OCI-LY3 (cell line): ENCODE results near the gene HCAR2.

Experiments
- H2AFZ ChIP-seq: fragments of 200-600, 300-600 bp; shearing (Covaris generic); 2 replicates; pipeline ENCODE4 v1.6.0; 2014; ENCODE audit warnings: antibody characterized with exemption, low read depth, low read length
- H3K27ac ChIP-seq: fragments of 200-600, 300-600 bp; sonication (generic); 2 replicates; pipeline ENCODE4 v1.5.1; 2014; ENCODE audit warnings: mild to moderate bottlenecking, low read length, moderate library complexity, mixed read lengths
- H3K27me3 ChIP-seq: fragments of 200-600, 300-600 bp; sonication (generic); 2 replicates; pipeline ENCODE4 v1.6.1; 2014; ENCODE audit warnings: low read depth, low read length, mixed read lengths
- H3K36me3 ChIP-seq: fragments of 200-600, 300-600 bp; sonication (generic); replicated peaks from 2 replicates; pipeline ENCODE3; 2014; ENCODE audit warnings: low read depth, low read length, mixed read lengths
- H3K4me1 ChIP-seq: fragments of 300-600, 200-600 bp; sonication (generic); 2 replicates; pipeline ENCODE4 v1.6.1; 2014; ENCODE audit warnings: low read length, mixed read lengths
- H3K4me2 ChIP-seq: fragments of 200-600, 300-600 bp; sonication (generic); 2 replicates; pipeline ENCODE4 v1.6.1; 2014; ENCODE audit warnings: low read length, mixed read lengths
- H3K4me3 ChIP-seq: fragments of 300-600, 200-600 bp; sonication (generic); 2 replicates; pipeline ENCODE4 v1.5.1; 2014; ENCODE audit warnings: antibody characterized with exemption, mild to moderate bottlenecking, low read length, moderate library complexity
- H3K79me2 ChIP-seq: fragments of 300-600, 200-600 bp; shearing (Covaris generic); 2 replicates; pipeline ENCODE4 v1.6.1; 2014; ENCODE audit warnings: mild to moderate bottlenecking, low read length, mixed read lengths
- H3K9ac ChIP-seq: fragments of 300-600, 200-600 bp; shearing (Covaris generic); 2 replicates; pipeline ENCODE4 v1.6.0; 2014; ENCODE audit warnings: mild to moderate bottlenecking, low read length, moderate library complexity
- H3K9me3 ChIP-seq: fragments of 200-600, 300-600 bp; shearing (Covaris generic); 2 replicates; pipeline ENCODE4 v1.6.1; 2014; ENCODE audit warnings: low read length, mixed read lengths; ENCODE audit not compliant: insufficient read depth
- H4K20me1 ChIP-seq: fragments of 200-600, 300-600 bp; sonication (generic); 2 replicates; pipeline ENCODE4 v1.6.1; 2016; ENCODE audit warnings: low read length, mixed read lengths; ENCODE audit not compliant: insufficient read depth
- EZH2phosphoT487 ChIP-seq: fragments of 200-600 bp; shearing (Covaris generic); IDR thresholded peaks from 2 replicates; pipeline ENCODE4 v1.6.1; 2018; ENCODE audit warnings: antibody characterized with exemption, mixed run types, low read depth
- TF ChIP-seq, protein P1 (sequence below): fragments of 200-600, 300-600 bp; sonication (generic); IDR thresholded peaks from 2 replicates; pipeline ENCODE4 v1.5.1; 2014; ENCODE audit warnings: antibody characterized with exemption, low read length, low read depth

HCAR2 gene

DNA sequence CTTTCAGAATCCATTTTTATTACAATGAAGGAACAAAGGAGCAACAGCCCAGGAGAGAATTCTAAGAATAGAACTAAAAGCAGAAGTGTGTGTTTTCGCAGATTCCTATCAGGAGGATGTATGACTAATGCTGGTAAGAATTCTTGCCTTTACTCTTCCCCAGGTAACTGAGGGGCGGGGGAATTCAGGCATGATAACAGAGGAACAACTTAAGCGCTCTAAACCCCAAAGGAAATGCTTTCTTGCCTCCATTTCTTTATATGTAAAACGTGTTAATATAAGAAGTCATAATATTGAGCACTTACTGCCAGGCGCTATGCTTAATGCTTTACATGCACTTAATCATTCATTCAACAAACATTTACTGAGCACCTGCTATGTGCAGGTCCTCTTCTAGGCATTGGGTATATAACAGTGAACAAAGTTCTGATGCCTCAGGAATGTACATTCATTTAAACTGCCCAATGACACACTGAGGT, 23.0 kb upstream of the HCAR2 start:
- no peak overlapping the region for H2AFZ ChIP-seq
- H3K9me3 ChIP-seq, result no peaks in the 10 kb centered on the region
- H3K27ac ChIP-seq, result no peak overlapping the region
- TF ChIP-seq, protein P1, sequence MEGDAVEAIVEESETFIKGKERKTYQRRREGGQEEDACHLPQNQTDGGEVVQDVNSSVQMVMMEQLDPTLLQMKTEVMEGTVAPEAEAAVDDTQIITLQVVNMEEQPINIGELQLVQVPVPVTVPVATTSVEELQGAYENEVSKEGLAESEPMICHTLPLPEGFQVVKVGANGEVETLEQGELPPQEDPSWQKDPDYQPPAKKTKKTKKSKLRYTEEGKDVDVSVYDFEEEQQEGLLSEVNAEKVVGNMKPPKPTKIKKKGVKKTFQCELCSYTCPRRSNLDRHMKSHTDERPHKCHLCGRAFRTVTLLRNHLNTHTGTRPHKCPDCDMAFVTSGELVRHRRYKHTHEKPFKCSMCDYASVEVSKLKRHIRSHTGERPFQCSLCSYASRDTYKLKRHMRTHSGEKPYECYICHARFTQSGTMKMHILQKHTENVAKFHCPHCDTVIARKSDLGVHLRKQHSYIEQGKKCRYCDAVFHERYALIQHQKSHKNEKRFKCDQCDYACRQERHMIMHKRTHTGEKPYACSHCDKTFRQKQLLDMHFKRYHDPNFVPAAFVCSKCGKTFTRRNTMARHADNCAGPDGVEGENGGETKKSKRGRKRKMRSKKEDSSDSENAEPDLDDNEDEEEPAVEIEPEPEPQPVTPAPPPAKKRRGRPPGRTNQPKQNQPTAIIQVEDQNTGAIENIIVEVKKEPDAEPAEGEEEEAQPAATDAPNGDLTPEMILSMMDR, result no peak
- no peak for TF ChIP-seq EZH2phosphoT487
- H3K79me2 ChIP-seq, result no peaks in the 10 kb centered on the region
- peaks cover 43% of the 10 kb centered on the region for H3K27me3 ChIP-seq
- H3K4me1 ChIP-seq, result peaks cover 33% of the 10 kb centered on the region
- peak overlapping the region; percentile 20; the same call in 1 of the 2 replicates for H3K4me3 ChIP-seq
- peak overlapping the region; percentile 42 for H3K4me2 ChIP-seq
- no peaks in the 10 kb centered on the region for H4K20me1 ChIP-seq
- H3K36me3 ChIP-seq, result no peaks in the 10 kb centered on the region
- H3K9ac ChIP-seq, result no peak overlapping the region

DNA sequence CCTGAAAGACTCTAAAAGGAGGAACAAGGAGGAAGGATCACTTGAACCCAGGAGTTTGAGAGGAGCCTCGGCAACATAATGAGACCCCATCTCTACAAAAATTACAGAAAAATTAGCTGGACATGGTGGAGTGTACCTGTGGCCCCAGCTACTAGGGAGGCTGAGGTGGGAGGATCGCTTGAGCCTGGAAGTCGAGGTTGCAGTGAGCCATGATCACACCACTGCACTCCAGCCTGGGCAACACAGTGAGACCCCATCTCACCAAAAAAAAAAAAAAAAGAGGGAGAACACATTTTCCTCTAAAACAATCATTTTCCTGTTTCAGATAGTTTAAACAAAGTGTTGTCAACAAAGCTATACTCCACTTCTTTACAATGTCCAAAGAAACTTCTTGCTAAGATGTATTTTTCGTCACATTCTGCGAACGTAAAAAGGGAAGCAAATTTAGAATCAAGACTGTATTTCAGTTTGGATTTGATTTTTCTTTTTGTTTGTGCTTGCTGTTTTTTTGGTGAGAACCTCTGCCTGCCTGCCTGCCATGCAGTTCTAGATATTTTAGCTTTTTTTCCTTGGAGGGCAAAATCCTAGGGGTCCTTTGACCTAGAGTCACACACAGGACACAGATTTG, 22.4 kb upstream of the HCAR2 start:
- peaks cover 39% of the 10 kb centered on the region for H3K4me1 ChIP-seq
- no peak for TF ChIP-seq EZH2phosphoT487
- TF ChIP-seq, protein P1, result no peak
- no peaks in the 10 kb centered on the region for H3K79me2 ChIP-seq
- no peak overlapping the region for H2AFZ ChIP-seq
- H3K4me3 ChIP-seq, result 0 out of 2 replicates have a peak overlapping the region, but pooled peaks have one; percentile 20
- no peaks in the 10 kb centered on the region for H3K9me3 ChIP-seq
- no peaks in the 10 kb centered on the region for H3K36me3 ChIP-seq
- no peak overlapping the region for H3K9ac ChIP-seq
- H3K4me2 ChIP-seq, result peak overlapping the region; percentile 42
- H3K27me3 ChIP-seq, result peaks cover 37% of the 10 kb centered on the region
- H3K27ac ChIP-seq, result no peak overlapping the region
- H4K20me1 ChIP-seq, result no peaks in the 10 kb centered on the region

DNA sequence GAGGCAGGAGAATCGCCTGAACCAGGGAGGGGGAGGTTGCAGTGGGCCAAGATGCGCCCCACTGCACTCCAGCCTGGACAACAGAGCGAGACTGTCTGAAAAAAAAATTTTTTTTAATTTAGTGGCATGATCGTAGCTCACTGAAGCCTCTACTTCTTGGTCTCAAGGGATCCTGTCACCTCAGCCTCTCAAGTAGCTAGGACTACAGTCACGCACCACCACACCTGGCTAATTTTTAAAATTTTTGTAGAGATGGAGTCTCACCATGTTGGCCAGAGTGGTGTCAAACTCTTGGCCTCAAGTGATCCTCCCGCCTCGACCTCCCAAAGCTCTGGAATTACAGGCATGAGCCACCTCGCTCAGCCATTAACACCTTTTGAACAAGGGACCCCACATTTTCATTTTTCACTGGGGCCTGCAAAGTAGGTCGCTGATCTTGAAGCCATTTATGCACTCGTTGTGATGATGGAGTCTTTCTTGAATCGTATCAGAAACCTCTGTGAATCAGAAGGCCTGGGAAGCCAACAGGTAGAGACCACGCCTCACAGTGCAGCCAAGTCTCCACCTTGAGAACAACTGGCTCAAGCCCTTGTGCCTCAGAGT, 21.6 kb upstream of the HCAR2 start:
- no peak overlapping the region for H2AFZ ChIP-seq

DNA sequence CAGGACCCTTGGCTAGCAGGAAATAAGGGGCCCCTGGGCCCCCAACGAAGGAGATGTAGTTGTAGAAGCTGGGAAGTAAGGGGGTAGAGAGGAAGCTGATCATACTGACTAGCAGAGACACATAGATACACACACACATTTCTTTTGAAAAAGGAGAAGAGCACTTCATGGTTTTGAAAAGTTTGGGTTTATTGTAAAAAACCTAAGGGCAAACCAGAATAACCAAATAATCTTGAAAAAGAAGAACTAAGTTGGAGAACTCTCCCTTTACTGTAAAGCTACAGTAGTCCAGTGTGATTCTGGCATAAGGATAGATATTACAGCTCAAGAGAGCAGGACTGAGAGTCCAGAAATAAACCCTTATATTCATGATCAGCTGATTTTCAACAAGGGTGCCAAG, 19.2 kb upstream of the HCAR2 start:
- H3K4me1 ChIP-seq, result peaks cover 45% of the 10 kb centered on the region
- no peaks in the 10 kb centered on the region for H3K9me3 ChIP-seq
- H3K9ac ChIP-seq, result no peak overlapping the region
- no peak overlapping the region for H3K27ac ChIP-seq
- no peaks in the 10 kb centered on the region for H3K79me2 ChIP-seq
- H3K36me3 ChIP-seq, result no peaks in the 10 kb centered on the region
- H3K4me2 ChIP-seq, result no peak overlapping the region
- peaks cover 22% of the 10 kb centered on the region for H3K27me3 ChIP-seq
- H4K20me1 ChIP-seq, result no peaks in the 10 kb centered on the region
- no peak overlapping the region for H2AFZ ChIP-seq
- H3K4me3 ChIP-seq, result no peak overlapping the region
- TF ChIP-seq EZH2phosphoT487, result no peak
- TF ChIP-seq, protein P1, result no peak

More for the DNA sequence above, 21.6 kb upstream of the HCAR2 start:
- no peak overlapping the region for H3K4me2 ChIP-seq
- H3K4me3 ChIP-seq, result no peak overlapping the region
- no peaks in the 10 kb centered on the region for H3K79me2 ChIP-seq
- H4K20me1 ChIP-seq, result no peaks in the 10 kb centered on the region
- H3K27me3 ChIP-seq, result peaks cover 29% of the 10 kb centered on the region
- peaks cover 45% of the 10 kb centered on the region for H3K4me1 ChIP-seq
- H3K36me3 ChIP-seq, result no peaks in the 10 kb centered on the region
- H3K27ac ChIP-seq, result no peak overlapping the region
- TF ChIP-seq, protein P1, result no peak
- no peak for TF ChIP-seq EZH2phosphoT487
- no peaks in the 10 kb centered on the region for H3K9me3 ChIP-seq
- H3K9ac ChIP-seq, result no peak overlapping the region
